Subcutaneous adipose tissue (tissue), 4 donors: ENCODE measurements around the gene PHLPP1. TPM values are rescaled to one million over a fixed set of nuclear protein-coding genes. Genes with fewer than 3 reads are reported as not detected.

Source experiments
- CTCF ChIP-seq: fragments of 450-650 bp; IDR thresholded peaks from one replicate; pipeline ENCODE4 v1.5.1; 2016; ENCODE audit warnings: low read depth, mild to moderate bottlenecking, control low read depth, antibody characterized with exemption, moderate library complexity
- total RNA-seq, 4 donors: library from RNA; depleted of rRNA; stranded (reverse); fragments of >200 nt; gene quantifications; one replicate each; pipeline ENCODE4 v1.1.0, GENCODE V29; 2016

Gene PHLPP1
- total RNA-seq, 4 donors from 2014 or later, result 9.7 to 28.3 (median 21.2) TPM

- TF ChIP-seq CTCF, result no peak
Measured at GRCh38 chr18:63003899-63004298, 288.6 kb downstream of the PHLPP1 start.

- TF ChIP-seq CTCF, result no peak
Measured at GRCh38 chr18:63004466-63005089, 289.2 kb downstream of the PHLPP1 start.

GRCh38 chr18:63005306-63005705 is 290.0 kb downstream of the PHLPP1 start:
- TF ChIP-seq CTCF, result no peak

- no peak for TF ChIP-seq CTCF
Measured at GRCh38 chr18:63007231-63007630, 291.9 kb downstream of the PHLPP1 start.

GRCh38 chr18:63016270-63016669 is 300.9 kb downstream of the PHLPP1 start:
- TF ChIP-seq CTCF, result no peak

GRCh38 chr18:63017076-63017475 is 301.7 kb downstream of the PHLPP1 start:
- no peak for TF ChIP-seq CTCF

GRCh38 chr18:63017977-63018376 is 302.6 kb downstream of the PHLPP1 start:
- TF ChIP-seq CTCF, result no peak
